Fibroblast of lung (primary cell): ENCODE measurements around the gene MLLT6. TPM values are rescaled to one million over a fixed set of nuclear protein-coding genes. Genes with fewer than 3 reads are reported as not detected.

Experiments
- DNase-seq, 2 donors: peaks; one replicate each; pipeline versions ENCODE4 v3.0.0 to v3.0.0-alpha.2; 2010; ENCODE audit warnings: low read depth in 2 of 2
- H2AFZ ChIP-seq: 2 replicates; pipeline ENCODE4 v1.5.1; 2012; ENCODE audit warnings: low read length, control low read depth, inconsistent platforms
- H3K27ac ChIP-seq: 2 replicates; pipeline ENCODE4 v1.5.1; 2011; ENCODE audit warnings: low read length, control low read depth; ENCODE audit not compliant: insufficient read depth
- H3K27me3 ChIP-seq: 2 replicates; pipeline ENCODE4 v1.5.1; 2011; ENCODE audit warnings: mild to moderate bottlenecking, low read length; ENCODE audit not compliant: control insufficient read depth, insufficient read depth
- H3K36me3 ChIP-seq: 2 replicates; pipeline ENCODE4 v1.5.1; 2011; ENCODE audit warnings: low read length; ENCODE audit not compliant: control insufficient read depth, insufficient read depth
- H3K4me1 ChIP-seq: 2 replicates; pipeline ENCODE4 v1.5.1; 2011; ENCODE audit warnings: low read length; ENCODE audit not compliant: control insufficient read depth, insufficient read depth; ENCODE audit errors: extremely low read depth
- H3K4me2 ChIP-seq: 2 replicates; pipeline ENCODE4 v1.5.1; 2011; ENCODE audit warnings: low read length, control low read depth; ENCODE audit not compliant: insufficient read depth; ENCODE audit errors: extremely low read depth
- H3K4me3 ChIP-seq, 4 experiments: fragments of 200-600 bp in 1 of 4; sonication (generic) in 1 of 4; replicated peaks in 1 of 4; 2 replicates each; pipeline ENCODE4 v1.5.1; 2011 to 2016; ENCODE audit warnings: low read length in 4 of 4, low read depth in 3 of 4, mild to moderate bottlenecking in 3 of 4, control low read depth in 2 of 4, inconsistent platforms in 1 of 4, mixed read lengths in 1 of 4; ENCODE audit not compliant: insufficient read depth in 1 of 4; ENCODE audit errors: control extremely low read depth in 1 of 4
- H3K79me2 ChIP-seq: 2 replicates; pipeline ENCODE4 v1.5.1; 2012; ENCODE audit warnings: mild to moderate bottlenecking, low read length, inconsistent platforms; ENCODE audit not compliant: control insufficient read depth, insufficient read depth
- H3K9ac ChIP-seq: 2 replicates; pipeline ENCODE4 v1.5.1; 2011; ENCODE audit warnings: mild to moderate bottlenecking, low read length, control low read depth; ENCODE audit not compliant: insufficient read depth
- H3K9me3 ChIP-seq: 2 replicates; pipeline ENCODE4 v1.5.1; 2012; ENCODE audit warnings: low read depth, low read length; ENCODE audit not compliant: control insufficient read depth, insufficient read depth
- H4K20me1 ChIP-seq: 2 replicates; pipeline ENCODE4 v1.5.1; 2011; ENCODE audit warnings: low read length; ENCODE audit not compliant: control insufficient read depth, insufficient read depth; ENCODE audit errors: extremely low read depth
- EZH2 ChIP-seq: IDR thresholded peaks from 2 replicates; pipeline ENCODE4 v1.5.1; 2012; ENCODE audit warnings: low read length, control low read depth, mild to moderate bottlenecking; ENCODE audit errors: missing control alignments
- polyA plus RNA-seq, 2 donors: library from polyadenylated mRNA; depleted of rRNA in 1 of 2; stranded (reverse) in 1 of 2; unstranded in 1 of 2; fragments of >200 nt; gene quantifications; 2 replicates each; pipeline ENCODE4 v1.2.1, GENCODE V29; 2011 to 2012; ENCODE audit warnings: missing spikeins in 1 of 2
- total RNA-seq: library from RNA; depleted of rRNA; stranded (reverse); fragments of >200 nt; gene quantifications from 2 replicates; pipeline ENCODE4 v1.2.1, GENCODE V29; 2014
- TF ChIP-seq, protein P1 (sequence below), 2 donors: IDR thresholded peaks in 1 of 2; conservative IDR thresholded peaks in 1 of 2; 1 replicate in 1 of 2; 2 replicates in 1 of 2; pipeline ENCODE4 v1.5.1; 2011 to 2012; ENCODE audit warnings: low read length in 2 of 2, control low read depth in 1 of 2, inconsistent platforms in 1 of 2, low read depth in 1 of 2, mild to moderate bottlenecking in 1 of 2

The MLLT6 gene
- total and polyA plus RNA-seq, 2 donors (not counting 1 experiment from before 2014, with no cell fraction given), result 15.4 to 17.7 TPM

DNA sequence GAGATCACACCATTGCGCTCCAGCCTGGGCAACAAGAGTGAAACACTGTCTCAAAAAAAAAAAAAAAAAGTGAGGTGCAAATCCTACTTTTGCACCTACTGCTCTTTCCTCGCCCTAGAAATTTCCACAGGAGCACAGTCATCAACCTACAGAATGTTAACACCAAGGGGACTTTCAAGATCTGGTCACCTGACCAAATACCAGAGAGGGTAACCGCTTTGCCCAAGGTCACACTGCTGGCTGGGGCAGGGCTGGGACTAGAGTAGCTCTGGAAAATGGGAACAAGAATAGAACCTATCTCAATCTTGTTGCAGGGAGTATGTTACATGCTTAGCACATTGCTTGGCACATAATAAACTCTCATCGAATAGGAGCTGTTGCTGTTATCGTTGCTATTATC, 6.3 kb upstream of the MLLT6 start:
- Histone ChIP-seq H3K4me3 (no peak overlapping the region), H4K20me1 (no peaks in the 10 kb centered on the region), H3K79me2 (no peaks in the 10 kb centered on the region), H3K36me3 (no peaks in the 10 kb centered on the region), H3K9me3 (no peaks in the 10 kb centered on the region), H3K9ac (no peak overlapping the region), H3K4me1 (peaks cover 8% of the 10 kb centered on the region), H2AFZ (no peak overlapping the region), H3K27me3 (no peaks in the 10 kb centered on the region), H3K27ac (no peak overlapping the region), H3K4me2 (no peak overlapping the region)
- no peak for DNase-seq
- no peak for TF ChIP-seq EZH2
- TF ChIP-seq, protein P1, sequence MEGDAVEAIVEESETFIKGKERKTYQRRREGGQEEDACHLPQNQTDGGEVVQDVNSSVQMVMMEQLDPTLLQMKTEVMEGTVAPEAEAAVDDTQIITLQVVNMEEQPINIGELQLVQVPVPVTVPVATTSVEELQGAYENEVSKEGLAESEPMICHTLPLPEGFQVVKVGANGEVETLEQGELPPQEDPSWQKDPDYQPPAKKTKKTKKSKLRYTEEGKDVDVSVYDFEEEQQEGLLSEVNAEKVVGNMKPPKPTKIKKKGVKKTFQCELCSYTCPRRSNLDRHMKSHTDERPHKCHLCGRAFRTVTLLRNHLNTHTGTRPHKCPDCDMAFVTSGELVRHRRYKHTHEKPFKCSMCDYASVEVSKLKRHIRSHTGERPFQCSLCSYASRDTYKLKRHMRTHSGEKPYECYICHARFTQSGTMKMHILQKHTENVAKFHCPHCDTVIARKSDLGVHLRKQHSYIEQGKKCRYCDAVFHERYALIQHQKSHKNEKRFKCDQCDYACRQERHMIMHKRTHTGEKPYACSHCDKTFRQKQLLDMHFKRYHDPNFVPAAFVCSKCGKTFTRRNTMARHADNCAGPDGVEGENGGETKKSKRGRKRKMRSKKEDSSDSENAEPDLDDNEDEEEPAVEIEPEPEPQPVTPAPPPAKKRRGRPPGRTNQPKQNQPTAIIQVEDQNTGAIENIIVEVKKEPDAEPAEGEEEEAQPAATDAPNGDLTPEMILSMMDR (conservative IDR thresholded peaks at IDR 0.05 in 1 of 2, IDR thresholded peaks at IDR 0.05 in 1 of 2; ENCODE audit: low read depth in 1 of 2, low read length in 2 of 2), result no peak

DNA sequence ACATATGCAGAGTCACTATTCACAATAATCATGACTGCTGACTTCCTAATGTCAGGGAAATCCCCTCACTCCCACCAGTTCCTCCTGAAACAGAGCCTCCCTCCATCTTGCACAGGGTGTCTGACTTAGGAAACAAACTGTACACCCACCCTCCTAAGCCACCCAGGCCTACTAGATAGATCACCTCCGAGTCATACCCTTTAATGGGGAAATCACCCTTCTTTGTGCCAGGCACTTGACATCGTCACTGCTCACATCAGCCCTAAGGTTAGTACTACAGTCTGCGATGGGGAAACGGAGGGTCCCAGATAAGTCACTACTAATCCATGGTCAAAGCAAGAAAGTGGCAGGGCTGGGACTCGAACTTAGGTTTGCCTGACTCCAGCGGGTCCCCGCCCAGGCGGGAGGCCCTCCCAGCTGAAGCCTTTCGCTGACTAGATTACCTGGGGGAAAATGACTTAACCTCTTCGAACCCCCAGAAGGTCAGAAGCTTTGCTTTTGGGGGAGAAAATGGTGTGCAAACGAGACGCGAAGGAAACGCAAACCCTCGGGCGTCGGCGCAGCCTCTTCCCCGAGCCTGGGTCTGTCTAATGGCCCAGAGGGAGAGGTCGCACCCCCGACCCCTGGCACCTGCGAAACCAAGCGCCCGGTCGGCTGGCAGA, 3.4 kb upstream of the MLLT6 start:
- TF ChIP-seq, protein P1 (conservative IDR thresholded peaks at IDR 0.05 in 1 of 2, IDR thresholded peaks at IDR 0.05 in 1 of 2; ENCODE audit: low read depth in 1 of 2, low read length in 2 of 2), result no peak
- no peak for TF ChIP-seq EZH2
- H4K20me1 ChIP-seq, result no peaks in the 10 kb centered on the region
- peak overlapping the region; percentile 63 for H3K9ac ChIP-seq
- no peaks in the 10 kb centered on the region for H3K9me3 ChIP-seq
- peak overlapping the region; percentile 90 for H3K4me2 ChIP-seq
- no peaks in the 10 kb centered on the region for H3K36me3 ChIP-seq
- peak overlapping the region; percentile 55 to 81 (median 64) for H3K4me3 ChIP-seq
- peaks cover under 1% of the 10 kb centered on the region for H3K79me2 ChIP-seq
- peaks cover 6% of the 10 kb centered on the region for H3K4me1 ChIP-seq
- no peaks in the 10 kb centered on the region for H3K27me3 ChIP-seq
- peak in 1 of 2 donors; percentile 26 for DNase-seq
- peak overlapping the region; percentile 51 for H3K27ac ChIP-seq
- H2AFZ ChIP-seq, result peak overlapping the region; percentile 66

DNA sequence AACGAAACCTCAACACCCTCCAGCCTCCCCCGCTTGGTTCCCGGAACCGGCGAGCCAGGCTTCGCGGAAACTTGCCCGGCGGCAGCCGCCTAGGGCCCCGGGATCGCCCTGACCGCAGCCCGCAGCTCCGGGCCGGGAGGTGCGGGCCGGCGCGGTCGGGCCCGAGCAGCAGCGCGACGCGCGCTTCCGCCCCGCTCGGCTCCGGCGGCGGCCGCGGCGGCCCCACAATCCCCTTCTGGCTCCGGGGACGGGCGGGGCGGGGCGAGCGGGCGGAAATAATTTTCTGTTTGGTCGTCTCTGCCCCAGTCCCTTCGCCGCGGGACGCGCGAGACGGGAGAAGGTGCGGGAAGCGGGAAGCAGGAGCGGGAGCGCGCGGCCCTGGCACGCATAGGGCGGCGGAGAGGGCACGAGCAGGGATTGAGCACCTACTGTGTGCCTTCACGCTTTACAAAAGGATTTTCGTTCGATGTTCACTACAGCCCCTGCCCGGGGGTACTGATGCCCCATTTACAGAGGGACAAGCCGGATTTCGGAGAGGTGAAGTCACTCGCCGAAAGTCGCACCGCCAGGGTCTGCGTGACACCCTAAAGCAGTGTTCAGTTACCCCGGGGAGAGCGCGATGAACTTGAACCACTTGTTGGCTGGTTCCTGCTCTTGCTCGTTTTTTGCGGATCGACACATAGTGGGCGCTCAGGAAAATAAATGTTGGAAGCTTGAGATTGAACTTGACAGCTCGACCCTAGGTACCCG, 2.7 kb upstream of the MLLT6 start:
- peak; percentile 82 to 83 for DNase-seq
- Histone ChIP-seq H2AFZ (peak overlapping the region; percentile 66), H3K27ac (peak overlapping the region; percentile 70)

More for the DNA sequence above, 2.7 kb upstream of the MLLT6 start:
- TF ChIP-seq EZH2, result no peak
- TF ChIP-seq, protein P1 (conservative IDR thresholded peaks at IDR 0.05 in 1 of 2, IDR thresholded peaks at IDR 0.05 in 1 of 2; ENCODE audit: low read depth in 1 of 2, low read length in 2 of 2), result no peak
- Histone ChIP-seq H4K20me1 (no peaks in the 10 kb centered on the region), H3K9me3 (no peaks in the 10 kb centered on the region), H3K4me3 (peak overlapping the region; percentile 60 to 81 (median 68)), H3K36me3 (no peaks in the 10 kb centered on the region), H3K4me2 (peak overlapping the region; percentile 91), H3K79me2 (peaks cover 2% of the 10 kb centered on the region), H3K4me1 (peaks cover 9% of the 10 kb centered on the region), H3K9ac (peak overlapping the region; percentile 63), H3K27me3 (no peaks in the 10 kb centered on the region)
